PC-9 (cell line): ENCODE measurements around the gene CEP72. TPM values are rescaled to one million over a fixed set of nuclear protein-coding genes. Genes with fewer than 3 reads are reported as not detected.
"Not testable (repeated sequence)": the region's sequence is repeated elsewhere in the genome, so short reads cannot be mapped to it uniquely, and the experiment has no call there.

Experiments used
- BruUV-seq: library from RNA; stranded (reverse); fragments of 400-500 nt; replicated peaks from 2 replicates; lab custom pipeline; 2021; lab: Mats Ljungman, UMichigan
- CTCF ChIA-PET: fragments of 300-600 bp; sonication (Branson Sonifier 250); formaldehyde crosslinking; loops from one replicate; lab custom pipeline; 2022; ENCODE audit warnings: antibody characterized with exemption; lab: Charles Lee
- POLR2A ChIA-PET: fragments of 300-600 bp; sonication (Branson Sonifier 250); formaldehyde crosslinking; loops from one replicate; lab custom pipeline; 2022; ENCODE audit warnings: antibody characterized with exemption; ENCODE audit not compliant: unreplicated experiment; lab: Charles Lee
- DNase-seq, 2 experiments: peaks; one replicate each; pipeline versions ENCODE4 v3.0.0 to v3.0.0-alpha.2; 2015 to 2022; ENCODE audit warnings: mixed read lengths in 1 of 2
- H2AFZ ChIP-seq: fragments of 200-600 bp; sonication (generic); 2 replicates; pipeline ENCODE4 v1.8.1; 2017; ENCODE audit warnings: antibody characterized with exemption
- H3F3A ChIP-seq: fragments of 200-600 bp; sonication (generic); 2 replicates; pipeline ENCODE4 v1.8.1; 2017; ENCODE audit warnings: antibody characterized with exemption, mild to moderate bottlenecking, low read depth; ENCODE audit not compliant: insufficient read depth
- H3K27ac ChIP-seq: fragments of 200-600 bp; sonication (generic); 2 replicates; pipeline ENCODE4 v1.6.1; 2016; ENCODE audit warnings: mixed run types
- H3K27me3 ChIP-seq: fragments of 200-600 bp; sonication (generic); 2 replicates; pipeline ENCODE4 v1.6.1; 2016; ENCODE audit warnings: low read depth, mixed run types; ENCODE audit not compliant: insufficient read depth
- H3K36me3 ChIP-seq: fragments of 200-600 bp; sonication (generic); 2 replicates; pipeline ENCODE4 v1.6.1; 2016; ENCODE audit warnings: low read depth, mixed run types
- H3K4me1 ChIP-seq: fragments of 200-600 bp; sonication (generic); replicated peaks from 2 replicates; pipeline ENCODE4 v1.6.1; 2016; ENCODE audit warnings: mixed run types; ENCODE audit not compliant: insufficient read depth
- H3K4me2 ChIP-seq: fragments of 200-600 bp; sonication (generic); 2 replicates; pipeline ENCODE4 v1.6.1; 2017; ENCODE audit warnings: mixed run types
- H3K4me3 ChIP-seq: fragments of 200-600 bp; sonication (generic); 2 replicates; pipeline ENCODE4 v1.6.1; 2016; ENCODE audit warnings: mixed run types
- H3K79me2 ChIP-seq: fragments of 200-600 bp; sonication (generic); 2 replicates; pipeline ENCODE4 v1.6.1; 2017; ENCODE audit warnings: low read depth, mixed run types
- H3K9me2 ChIP-seq: fragments of 200-600 bp; sonication (generic); 2 replicates; pipeline ENCODE4 v1.8.1; 2017; ENCODE audit warnings: mild to moderate bottlenecking; ENCODE audit not compliant: insufficient read depth
- H3K9me3 ChIP-seq: fragments of 200-600 bp; sonication (generic); 2 replicates; pipeline ENCODE4 v1.8.1; 2016; ENCODE audit warnings: low read depth; ENCODE audit not compliant: insufficient read depth
- H4K20me1 ChIP-seq: fragments of 200-600 bp; sonication (generic); 2 replicates; pipeline ENCODE4 v1.8.1; 2017; ENCODE audit not compliant: insufficient read depth
- CTCF ChIP-seq: fragments of 200-600 bp; sonication (generic); conservative IDR thresholded peaks from 2 replicates; pipeline ENCODE4 v1.6.1; 2017; ENCODE audit warnings: mixed run types, antibody characterized with exemption, mild to moderate bottlenecking, moderate library complexity
- EZH2 ChIP-seq: fragments of 200-600 bp; sonication (generic); IDR thresholded peaks from 2 replicates; pipeline ENCODE4 v1.8.0; 2017; ENCODE audit warnings: antibody characterized with exemption, low read depth
- intact Hi-C: fragments of 100-400 bp; cut with micrococcal nuclease; formaldehyde crosslinking; loops from one replicate; pipeline ENCODE4 v1.10.0; 2022; ENCODE audit not compliant: unreplicated experiment
- total RNA-seq: library from RNA; stranded (reverse); gene quantifications from 2 replicates; pipeline ENCODE4 v1.2.3, GENCODE V29; 2021

Gene CEP72
- total RNA-seq, 1 experiment from 2014 or later: 86.8 TPM

GRCh38 chr5:625516-625915 lies 13.4 kb downstream of the CEP72 start:
- DNase-seq: no peak
- Histone ChIP-seq H3K4me1 (no peaks in the 10 kb centered on the region), H3K9me3 (no peaks in the 10 kb centered on the region), H2AFZ (no peak overlapping the region), H3F3A (peaks cover 3% of the 10 kb centered on the region; the same call in 1 of the 2 replicates), H3K36me3 (0 out of 2 replicates have a peak, but pooled peaks cover 5% of the 10 kb centered on the region), H3K79me2 (no peaks in the 10 kb centered on the region), H3K27ac (no peak overlapping the region), H3K27me3 (no peaks in the 10 kb centered on the region), H3K9me2 (no peaks in the 10 kb centered on the region), H4K20me1 (0 out of 2 replicates have a peak, but pooled peaks cover 4% of the 10 kb centered on the region), H3K4me2 (no peak overlapping the region), H3K4me3 (no peak overlapping the region)
- intact Hi-C loops: no loop called here
- CTCF ChIA-PET: no interaction called here
- POLR2A ChIA-PET: no interaction called here
- no TSS peak for BruUV-seq
- no peak for TF ChIP-seq EZH2
- TF ChIP-seq CTCF: no peak

- no peak for TF ChIP-seq EZH2
- TF ChIP-seq CTCF: no peak
- H3K36me3 ChIP-seq: 0 out of 2 replicates have a peak, but pooled peaks cover 5% of the 10 kb centered on the region
- H2AFZ ChIP-seq: no peak overlapping the region
- H3K9me3 ChIP-seq: no peaks in the 10 kb centered on the region
- peaks cover 3% of the 10 kb centered on the region; the same call in 1 of the 2 replicates for H3F3A ChIP-seq
- no peaks in the 10 kb centered on the region for H3K27me3 ChIP-seq
- no peak overlapping the region for H3K27ac ChIP-seq
- ChIA-PET POLR2A (no interaction called here), CTCF (no interaction called here)
- H4K20me1 ChIP-seq: 0 out of 2 replicates have a peak, but pooled peaks cover 4% of the 10 kb centered on the region
- H3K4me1 ChIP-seq: no peaks in the 10 kb centered on the region
- no peaks in the 10 kb centered on the region for H3K9me2 ChIP-seq
- no peaks in the 10 kb centered on the region for H3K79me2 ChIP-seq
- H3K4me3 ChIP-seq: no peak overlapping the region
- intact Hi-C loops: no loop called here
- DNase-seq: no peak
- H3K4me2 ChIP-seq: no peak overlapping the region
- no TSS peak for BruUV-seq
These were observed 14.7 kb downstream of the CEP72 start for GRCh38 chr5:626850-627249.

DNA sequence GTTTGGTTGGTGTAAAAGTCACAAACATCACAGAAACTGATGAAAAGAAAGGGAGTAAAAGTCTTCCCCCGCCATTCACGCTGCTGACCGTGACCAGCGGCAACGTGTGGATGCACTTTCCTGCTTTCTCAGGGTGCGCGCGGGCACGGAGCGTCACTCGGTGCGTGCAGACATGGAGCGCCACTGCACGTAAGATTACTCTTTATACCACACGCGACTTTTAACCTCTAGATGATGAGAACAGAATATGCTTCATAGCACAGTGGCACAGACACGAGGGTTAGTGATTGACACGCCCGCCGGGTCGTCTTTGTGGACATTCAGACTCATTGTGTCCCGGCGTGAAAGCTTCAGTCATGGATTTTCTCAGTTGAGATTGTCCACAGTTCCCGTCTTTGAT lies 15.7 kb downstream of the CEP72 start:
- Histone ChIP-seq H3K4me2 (no peak overlapping the region), H3K79me2 (no peaks in the 10 kb centered on the region), H3K4me1 (no peaks in the 10 kb centered on the region), H3K36me3 (0 out of 2 replicates have a peak, but pooled peaks cover 5% of the 10 kb centered on the region), H3K9me3 (no peaks in the 10 kb centered on the region), H4K20me1 (0 out of 2 replicates have a peak, but pooled peaks cover 4% of the 10 kb centered on the region), H3K27ac (no peak overlapping the region), H3K9me2 (no peaks in the 10 kb centered on the region), H3F3A (peaks cover 3% of the 10 kb centered on the region; the same call in 1 of the 2 replicates), H2AFZ (no peak overlapping the region), H3K27me3 (no peaks in the 10 kb centered on the region), H3K4me3 (no peak overlapping the region)
- no peak for DNase-seq
- ChIA-PET POLR2A (no interaction called here), CTCF (no interaction called here)
- TF ChIP-seq CTCF (no peak), EZH2 (no peak)
- intact Hi-C loops: no loop called here
- no TSS peak for BruUV-seq

DNA sequence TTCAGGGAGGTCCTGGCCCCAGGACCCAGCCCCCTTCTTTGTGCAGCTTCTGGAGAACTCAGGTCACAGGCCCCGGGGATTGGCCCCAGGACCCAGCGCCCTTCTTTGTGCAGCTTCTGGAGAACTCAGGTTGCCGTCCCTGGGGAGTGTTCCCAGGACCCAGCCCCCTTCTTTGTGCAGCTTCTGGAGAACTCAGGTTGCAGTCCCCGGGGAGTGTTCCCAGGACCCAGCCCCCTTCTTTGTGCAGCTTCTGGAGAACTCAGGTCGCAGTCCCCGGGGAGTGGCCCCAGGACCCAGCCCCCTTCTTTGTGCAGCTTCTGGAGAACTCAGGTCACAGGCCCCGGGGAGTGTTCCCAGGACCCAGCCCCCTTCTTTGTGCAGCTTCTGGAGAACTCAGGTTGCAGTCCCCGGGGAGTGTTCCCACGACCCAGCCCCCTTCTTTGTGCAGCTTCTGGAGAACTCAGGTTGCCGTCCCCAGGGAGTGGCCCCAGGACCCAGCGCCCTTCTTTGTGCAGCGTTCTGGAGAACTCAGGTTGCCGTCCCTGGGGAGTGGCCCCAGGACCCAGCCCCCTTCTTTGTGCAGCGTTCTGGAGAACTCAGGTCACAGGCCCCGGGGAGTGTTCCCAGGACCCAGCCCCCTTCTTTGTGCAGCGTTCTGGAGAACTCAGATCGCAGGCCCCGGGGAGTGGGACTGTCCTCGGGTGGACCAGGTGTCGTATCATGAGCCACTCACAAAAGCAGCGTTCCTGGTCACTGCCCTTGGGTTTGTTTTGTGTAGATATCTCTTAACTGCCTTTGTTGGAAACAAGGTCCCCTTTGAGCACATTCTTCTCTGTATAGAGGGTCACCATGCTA lies 16.4 kb downstream of the CEP72 start:
- H3K36me3 ChIP-seq, H4K20me1 ChIP-seq, POLR2A ChIA-PET, H3K9me3 ChIP-seq, DNase-seq, H3K4me3 ChIP-seq, H3F3A ChIP-seq, H3K9me2 ChIP-seq, H3K27me3 ChIP-seq, H3K4me1 ChIP-seq, H2AFZ ChIP-seq, BruUV-seq, intact Hi-C loops, H3K4me2 ChIP-seq, H3K79me2 ChIP-seq, H3K27ac ChIP-seq, CTCF ChIA-PET: not testable (repeated sequence)
